ENCODE measurements around the gene GCLC. TPM values are rescaled to one million over a fixed set of nuclear protein-coding genes. Genes with fewer than 3 reads are reported as not detected.

Gene GCLC
- total and polyA plus RNA-seq, 10 of the 15 experiments (the other 5 are each of a cell fraction or from before 2014, with no cell fraction given), result 6.5 to 23.6 (median 12.5) TPM

DNA sequence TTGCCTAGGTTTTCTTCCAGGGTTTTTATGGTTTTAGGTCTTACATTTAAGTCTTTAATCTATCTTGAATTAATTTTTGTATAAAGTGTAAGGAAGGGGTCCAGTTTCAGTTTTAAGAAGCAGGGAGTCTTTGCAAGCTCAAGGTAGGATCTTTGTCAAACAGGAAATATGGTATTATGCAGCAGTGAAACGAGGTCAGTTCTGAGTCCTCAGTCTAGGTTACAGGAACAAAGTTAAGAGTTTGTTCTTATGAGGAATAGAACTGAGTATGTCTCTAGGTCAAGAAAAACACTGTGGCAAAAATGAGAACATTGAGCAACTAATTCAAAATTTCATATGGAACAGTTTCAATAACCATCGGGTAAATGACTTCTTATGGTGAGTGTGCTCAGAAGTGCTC, 63.6 kb downstream of the GCLC start:
- TF ChIP-seq TCF12 (IDR thresholded peaks at IDR 0.05; ENCODE audit: low read depth, low read length), result no peak
- TF ChIP-seq JUND (IDR thresholded peaks at IDR 0.05; ENCODE audit: low read depth, low read length), result no peak
- no peak for TF ChIP-seq TAF1 (IDR thresholded peaks at IDR 0.05; ENCODE audit: borderline replicate concordance, low read depth, low read length)
- TF ChIP-seq RAD21 (IDR thresholded peaks at IDR 0.05; ENCODE audit: insufficient read depth, low read depth, low read length), result no peak
- TF ChIP-seq POLR2AphosphoS5 (IDR thresholded peaks at IDR 0.05; ENCODE audit: low read length), result no peak
- no peak for TF ChIP-seq ASH2L (IDR thresholded peaks at IDR 0.05; ENCODE audit: borderline replicate concordance, low read depth)
- TF ChIP-seq, protein P1, sequence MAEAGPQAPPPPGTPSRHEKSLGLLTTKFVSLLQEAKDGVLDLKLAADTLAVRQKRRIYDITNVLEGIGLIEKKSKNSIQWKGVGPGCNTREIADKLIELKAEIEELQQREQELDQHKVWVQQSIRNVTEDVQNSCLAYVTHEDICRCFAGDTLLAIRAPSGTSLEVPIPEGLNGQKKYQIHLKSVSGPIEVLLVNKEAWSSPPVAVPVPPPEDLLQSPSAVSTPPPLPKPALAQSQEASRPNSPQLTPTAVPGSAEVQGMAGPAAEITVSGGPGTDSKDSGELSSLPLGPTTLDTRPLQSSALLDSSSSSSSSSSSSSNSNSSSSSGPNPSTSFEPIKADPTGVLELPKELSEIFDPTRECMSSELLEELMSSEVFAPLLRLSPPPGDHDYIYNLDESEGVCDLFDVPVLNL (IDR thresholded peaks at IDR 0.05; ENCODE audit: low read depth, low read length), result no peak
- TF ChIP-seq RUNX3 (IDR thresholded peaks at IDR 0.05; ENCODE audit: low read length), result no peak
- TF ChIP-seq ZNF24 (IDR thresholded peaks at IDR 0.05), result no peak
- TF ChIP-seq BCL11A (IDR thresholded peaks at IDR 0.05; ENCODE audit: low read depth, low read length), result no peak
- TF ChIP-seq IRF4 (IDR thresholded peaks at IDR 0.05; ENCODE audit: low read depth, low read length), result no peak
- TF ChIP-seq YY1 (IDR thresholded peaks at IDR 0.05; ENCODE audit: low read depth, low read length), result no peak
- no peak for TF ChIP-seq PML (IDR thresholded peaks at IDR 0.05; ENCODE audit: low read length)
- TF ChIP-seq, protein P2, sequence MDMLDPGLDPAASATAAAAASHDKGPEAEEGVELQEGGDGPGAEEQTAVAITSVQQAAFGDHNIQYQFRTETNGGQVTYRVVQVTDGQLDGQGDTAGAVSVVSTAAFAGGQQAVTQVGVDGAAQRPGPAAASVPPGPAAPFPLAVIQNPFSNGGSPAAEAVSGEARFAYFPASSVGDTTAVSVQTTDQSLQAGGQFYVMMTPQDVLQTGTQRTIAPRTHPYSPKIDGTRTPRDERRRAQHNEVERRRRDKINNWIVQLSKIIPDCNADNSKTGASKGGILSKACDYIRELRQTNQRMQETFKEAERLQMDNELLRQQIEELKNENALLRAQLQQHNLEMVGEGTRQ (IDR thresholded peaks at IDR 0.05; ENCODE audit: borderline replicate concordance, low read depth, low read length), result no peak
- no peak for TF ChIP-seq NFYB (IDR thresholded peaks at IDR 0.05; ENCODE audit: insufficient read depth, low read depth, low read length)
- TF ChIP-seq FOXK2 (IDR thresholded peaks at IDR 0.05), result no peak
- TF ChIP-seq MEF2B (IDR thresholded peaks at IDR 0.05; ENCODE audit: partially characterized antibody, poor library complexity, severe bottlenecking), result no peak
- H3K27me3 ChIP-seq (replicated peaks in 1 of 2; ENCODE audit: control insufficient read depth in 2 of 2, insufficient read depth in 2 of 2, low read length in 1 of 2), result no peaks in the 10 kb centered on the region; a peak in 1 of 4 replicates
- no peak for FAIRE-seq
- peak; percentile 74 for ATAC-seq
- H3K4me2 ChIP-seq (ENCODE audit: control insufficient read depth, insufficient read depth), result no peak overlapping the region
- H3K9ac ChIP-seq (ENCODE audit: control insufficient read depth, insufficient read depth, low read length), result no peak overlapping the region
- RAD21 ChIA-PET (ENCODE audit: unreplicated experiment), result interaction anchor here (0.6 to 6.7 kb wide), 7 partner anchors 19 to 311 kb away, joined by 3 to 43 read pairs (median 5); no protein-coding TSS in a partner anchor
- no peaks in the 10 kb centered on the region for H4K20me1 ChIP-seq (ENCODE audit: control insufficient read depth, insufficient read depth)
- H3K4me3 ChIP-seq, result no peak overlapping the region
- in situ Hi-C loops (cut with MboI), result loop anchor here (5.0 kb wide), 1 partner anchor 309 kb away; no protein-coding TSS in a partner anchor
- no peaks in the 10 kb centered on the region for H3K9me3 ChIP-seq (replicated peaks; ENCODE audit: control insufficient read depth, insufficient read depth, low read length)
- DNase-seq (ENCODE audit: low read depth, low spot score), result no peak
- intact Hi-C loops (cut with micrococcal nuclease; ENCODE audit: unreplicated experiment), result loop anchor here (1.0 to 10.0 kb wide), 8 partner anchors 20 to 759 kb away; partner anchors contain the start of gene GSTA4
- CTCF ChIA-PET, result interaction anchor here (0.8 to 9.2 kb wide), 5 partner anchors 9 to 312 kb away, joined by 3 to 235 read pairs (median 13); no protein-coding TSS in a partner anchor
- TSS peak; percentile 99 for BruUV-seq (replicated peaks)
- H2AFZ ChIP-seq (ENCODE audit: control insufficient read depth, low read depth, low read length), result no peak overlapping the region
- H3K79me2 ChIP-seq (ENCODE audit: control insufficient read depth, insufficient read depth, low read length), result no peaks in the 10 kb centered on the region
- SMC1A ChIA-PET (ENCODE audit: uncharacterized antibody, unreplicated experiment), result interaction anchor here (0.7 to 16.0 kb wide), 11 partner anchors 20 to 309 kb away, joined by 3 to 194 read pairs (median 6); no protein-coding TSS in a partner anchor
- no peaks in the 10 kb centered on the region for H3K36me3 ChIP-seq (ENCODE audit: control insufficient read depth in 2 of 2, insufficient read depth in 2 of 2, low read length in 1 of 2)
- no peaks in the 10 kb centered on the region for H3K4me1 ChIP-seq (ENCODE audit: control insufficient read depth, insufficient read depth, low read length)
- POLR2A ChIA-PET, result interaction anchor here (1.4 kb wide), 1 partner anchor 42 kb away, joined by 4 read pairs; no protein-coding TSS in a partner anchor
- no peak overlapping the region for H3K27ac ChIP-seq (ENCODE audit: control insufficient read depth, insufficient read depth)
- WGBS (ENCODE audit: insufficient coverage, insufficient replicate concordance, low lambda C conversion rate, missing lambda C conversion rate), result 25% methylated on average over 2 of the region's 2 CpGs

All from GM12878 (cell line).